Measurements from ENCODE around the gene SLC35C1. TPM values are rescaled to one million over a fixed set of nuclear protein-coding genes. Genes with fewer than 3 reads are reported as not detected.

The SLC35C1 gene
- total RNA-seq (2022), result 14.0 and 15.1 TPM in 2 replicates
- percentile 66 among the genes with signal in this experiment for Bru-seq, nascent RNA
- percentile 70 among the genes with signal in this experiment for BruChase-seq, experiment 1, labeled RNA remaining after a 2-hour chase
- BruChase-seq, experiment 2, labeled RNA remaining after a 6-hour chase, result percentile 63 among the genes with signal in this experiment
- long read RNA-seq, full-length matches to known transcripts, result 32 of 37 reads
- long read RNA-seq, partial matches to known transcripts, result 0 of 37 reads
- long read RNA-seq, other reads (novel, unspliced or antisense), result 5 of 37 reads

- TF ChIP-seq, protein P1, sequence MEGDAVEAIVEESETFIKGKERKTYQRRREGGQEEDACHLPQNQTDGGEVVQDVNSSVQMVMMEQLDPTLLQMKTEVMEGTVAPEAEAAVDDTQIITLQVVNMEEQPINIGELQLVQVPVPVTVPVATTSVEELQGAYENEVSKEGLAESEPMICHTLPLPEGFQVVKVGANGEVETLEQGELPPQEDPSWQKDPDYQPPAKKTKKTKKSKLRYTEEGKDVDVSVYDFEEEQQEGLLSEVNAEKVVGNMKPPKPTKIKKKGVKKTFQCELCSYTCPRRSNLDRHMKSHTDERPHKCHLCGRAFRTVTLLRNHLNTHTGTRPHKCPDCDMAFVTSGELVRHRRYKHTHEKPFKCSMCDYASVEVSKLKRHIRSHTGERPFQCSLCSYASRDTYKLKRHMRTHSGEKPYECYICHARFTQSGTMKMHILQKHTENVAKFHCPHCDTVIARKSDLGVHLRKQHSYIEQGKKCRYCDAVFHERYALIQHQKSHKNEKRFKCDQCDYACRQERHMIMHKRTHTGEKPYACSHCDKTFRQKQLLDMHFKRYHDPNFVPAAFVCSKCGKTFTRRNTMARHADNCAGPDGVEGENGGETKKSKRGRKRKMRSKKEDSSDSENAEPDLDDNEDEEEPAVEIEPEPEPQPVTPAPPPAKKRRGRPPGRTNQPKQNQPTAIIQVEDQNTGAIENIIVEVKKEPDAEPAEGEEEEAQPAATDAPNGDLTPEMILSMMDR (IDR thresholded peaks at IDR 0.05; ENCODE audit: insufficient read depth in 1 of 2, low read depth in 1 of 2, low read length in 1 of 2, severe bottlenecking in 1 of 2, unreplicated experiment in 1 of 2), result peak in 1 of 2 experiments; percentile 13
- peaks cover 13% of the 10 kb centered on the region for H3K4me1 ChIP-seq
- ChIA-PET CTCF (interaction anchor here (0.5 to 1.9 kb wide), 5 partner anchors 11 to 922 kb away, joined by 3 to 9 read pairs (median 6); no protein-coding TSS in a partner anchor), POLR2A (interaction anchor here (1.4 kb wide), 1 partner anchor 42 kb away, joined by 11 read pairs; the partner anchor contains the start of gene CRY2)
- H3K4me1 Mint-ChIP-seq (ENCODE audit: low read depth, unreplicated experiment), result peaks cover 12% of the 10 kb centered on the region
- no peaks in the 10 kb centered on the region for H3K9me3 Mint-ChIP-seq (ENCODE audit: unreplicated experiment)
- intact Hi-C loops (cut with micrococcal nuclease; ENCODE audit: unreplicated experiment), result loop anchor here (1.0 kb wide), 2 partner anchors 18 to 42 kb away; partner anchors contain the start of gene CRY2
- peak within 1 kb of the TSS; percentile 75 for H3K27ac Mint-ChIP-seq (ENCODE audit: unreplicated experiment)
- H3K36me3 ChIP-seq (ENCODE audit: control insufficient read depth, insufficient read depth, low read length), result no peaks in the 10 kb centered on the region
- DNase-seq, result peak; percentile 97 to 99
- H3K27me3 ChIP-seq (replicated peaks; ENCODE audit: control insufficient read depth, insufficient read depth, low read length), result no peaks in the 10 kb centered on the region
- H3K4me3 Mint-ChIP-seq (ENCODE audit: unreplicated experiment), result peak within 1 kb of the TSS; percentile 99
- H3K4me3 ChIP-seq (ENCODE audit: low read depth, low read length), result peak within 1 kb of the TSS; percentile 96
- no peaks in the 10 kb centered on the region for H3K27me3 Mint-ChIP-seq (ENCODE audit: insufficient read depth, unreplicated experiment)
- no TSS peak for BruUV-seq (replicated peaks)
- H3K9me3 ChIP-seq, result no peaks in the 10 kb centered on the region
- peaks cover 15% of the 10 kb centered on the region for H3K36me3 Mint-ChIP-seq (ENCODE audit: insufficient read depth, unreplicated experiment)
These were observed at the start of gene SLC35C1 for GRCh38 chr11:45804761-45805304. Gene SLC35C1 (plus strand): TSS chr11:45805149. CDS start chr11:45805802, 653 bp downstream.

DNA sequence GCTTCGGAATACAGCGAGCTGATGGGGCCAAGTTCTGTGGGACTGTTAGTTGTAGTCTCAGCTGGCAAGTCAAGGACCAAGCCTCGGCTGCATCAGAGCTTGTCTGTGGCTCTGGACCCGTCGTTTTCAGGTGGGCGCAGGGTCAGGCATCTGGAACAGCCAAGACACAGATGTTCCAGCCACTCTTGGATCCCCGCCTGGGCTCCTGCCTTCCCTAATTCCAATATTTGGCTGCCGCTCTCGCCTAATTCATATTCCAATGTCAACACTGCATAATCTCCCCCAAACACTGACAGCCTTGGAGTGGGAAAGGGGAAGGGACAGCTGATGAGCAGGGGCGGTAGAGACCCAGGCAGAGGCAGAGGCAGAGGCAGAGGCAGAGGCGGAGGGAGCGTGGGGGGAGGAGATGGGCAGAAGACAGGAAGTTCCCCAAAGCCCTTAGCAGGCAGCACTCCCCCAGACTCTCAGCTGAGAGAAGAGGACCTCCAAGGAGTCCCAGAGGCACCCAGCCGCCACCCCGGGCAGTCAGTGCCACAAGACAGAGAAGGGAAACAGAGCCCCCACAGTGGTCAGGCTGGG lies 49.6 kb upstream of the SLC35C1 start:
- H3K4me1 ChIP-seq, result peaks cover 15% of the 10 kb centered on the region
- ChIA-PET CTCF (interaction anchor here (2.8 kb wide), 1 partner anchor 16 kb away, joined by 8 read pairs; no protein-coding TSS in a partner anchor), POLR2A (no interaction called here)
- H3K9me3 ChIP-seq, result no peaks in the 10 kb centered on the region
- H3K27me3 ChIP-seq (replicated peaks; ENCODE audit: control insufficient read depth, insufficient read depth, low read length), result no peaks in the 10 kb centered on the region
- H3K4me1 Mint-ChIP-seq (ENCODE audit: low read depth, unreplicated experiment), result peaks cover 8% of the 10 kb centered on the region
- no peak for DNase-seq
- no peaks in the 10 kb centered on the region for H3K9me3 Mint-ChIP-seq (ENCODE audit: unreplicated experiment)
- H3K36me3 Mint-ChIP-seq (ENCODE audit: insufficient read depth, unreplicated experiment), result no peaks in the 10 kb centered on the region
- no peaks in the 10 kb centered on the region for H3K36me3 ChIP-seq (ENCODE audit: control insufficient read depth, insufficient read depth, low read length)
- no peak overlapping the region for H3K4me3 Mint-ChIP-seq (ENCODE audit: unreplicated experiment)
- no peak overlapping the region for H3K27ac Mint-ChIP-seq (ENCODE audit: unreplicated experiment)
- intact Hi-C loops (cut with micrococcal nuclease; ENCODE audit: unreplicated experiment), result no loop called here
- TF ChIP-seq, protein P1 (IDR thresholded peaks at IDR 0.05; ENCODE audit: insufficient read depth in 1 of 2, low read depth in 1 of 2, low read length in 1 of 2, severe bottlenecking in 1 of 2, unreplicated experiment in 1 of 2), result no peak
- no TSS peak for BruUV-seq (replicated peaks)
- peaks cover 6% of the 10 kb centered on the region for H3K27me3 Mint-ChIP-seq (ENCODE audit: insufficient read depth, unreplicated experiment)
- H3K4me3 ChIP-seq (ENCODE audit: low read depth, low read length), result no peak overlapping the region

DNA sequence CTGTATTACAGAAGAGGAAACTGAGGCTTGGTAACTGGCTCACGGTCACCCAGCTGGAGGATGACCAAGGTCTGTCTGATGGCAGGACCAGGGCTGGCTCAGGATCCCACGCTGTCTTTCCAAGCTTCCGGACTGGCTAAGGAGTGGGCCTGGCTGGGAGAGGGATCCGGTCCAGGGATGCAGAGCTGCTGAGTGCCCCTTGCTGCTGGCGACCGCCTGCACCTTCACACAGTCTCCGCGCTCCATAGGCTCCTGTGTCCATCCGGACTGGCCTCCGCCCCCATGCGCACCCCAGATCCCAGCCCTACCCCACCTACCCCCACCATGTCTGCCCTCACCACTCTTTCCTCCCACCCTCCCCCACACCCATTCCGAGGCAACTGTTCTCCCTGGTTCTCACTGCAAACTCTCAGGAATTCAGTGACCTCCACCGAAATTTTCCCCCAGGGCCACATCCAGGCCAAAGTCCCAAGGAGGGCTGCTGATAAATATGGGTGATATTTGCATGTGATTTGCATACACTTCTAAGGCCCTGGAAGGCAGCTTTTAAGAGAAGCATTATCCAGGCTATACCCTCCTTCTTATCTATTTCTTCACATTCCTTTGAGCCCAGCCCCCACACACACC lies 48.5 kb upstream of the SLC35C1 start:
- POLR2A ChIA-PET, result no interaction called here
- peak in 1 of 2 experiments; percentile 5 for DNase-seq
- CTCF ChIA-PET, result interaction anchor here (2.8 kb wide), 1 partner anchor 15 kb away, joined by 8 read pairs; no protein-coding TSS in a partner anchor
- H3K27me3 ChIP-seq (replicated peaks; ENCODE audit: control insufficient read depth, insufficient read depth, low read length), result no peaks in the 10 kb centered on the region
- Mint-ChIP-seq H3K9me3 (ENCODE audit: unreplicated experiment) (no peaks in the 10 kb centered on the region), H3K4me1 (ENCODE audit: low read depth, unreplicated experiment) (peaks cover 8% of the 10 kb centered on the region), H3K4me3 (ENCODE audit: unreplicated experiment) (no peak overlapping the region), H3K27ac (ENCODE audit: unreplicated experiment) (no peak overlapping the region), H3K27me3 (ENCODE audit: insufficient read depth, unreplicated experiment) (peaks cover under 1% of the 10 kb centered on the region), H3K36me3 (ENCODE audit: insufficient read depth, unreplicated experiment) (no peaks in the 10 kb centered on the region)
- no peak overlapping the region for H3K4me3 ChIP-seq (ENCODE audit: low read depth, low read length)
- H3K36me3 ChIP-seq (ENCODE audit: control insufficient read depth, insufficient read depth, low read length), result no peaks in the 10 kb centered on the region
- no TSS peak for BruUV-seq (replicated peaks)
- intact Hi-C loops (cut with micrococcal nuclease; ENCODE audit: unreplicated experiment), result no loop called here
- no peaks in the 10 kb centered on the region for H3K9me3 ChIP-seq
- TF ChIP-seq, protein P1 (IDR thresholded peaks at IDR 0.05; ENCODE audit: insufficient read depth in 1 of 2, low read depth in 1 of 2, low read length in 1 of 2, severe bottlenecking in 1 of 2, unreplicated experiment in 1 of 2), result no peak
- H3K4me1 ChIP-seq, result peaks cover 15% of the 10 kb centered on the region
